GM12891 (cell line): Measurements from ENCODE around the gene SNCB.
A peak's percentile ranks its signal among the peaks of the same experiment; 100 is the strongest.

Source experiments
- DNase-seq: peaks from one replicate; pipeline ENCODE4 v3.0.0; 2011; ENCODE audit warnings: low spot score; ENCODE audit not compliant: insufficient read length
- FAIRE-seq: peaks from 2 replicates; lab custom pipeline; 2011; peaks lifted over from hg19 to GRCh38; lab: Jason Lieb, UNC
- PAX5 ChIP-seq: IDR thresholded peaks from 2 replicates; pipeline ENCODE4 v1.6.1; 2011; ENCODE audit warnings: low read length, moderate library complexity, mild to moderate bottlenecking; ENCODE audit not compliant: insufficient read depth, severe bottlenecking
- POLR2A ChIP-seq: IDR thresholded peaks from 2 replicates; pipeline ENCODE4 v1.6.1; 2011; ENCODE audit warnings: low read depth, low read length, control low read depth
- POLR2AphosphoS5 ChIP-seq: IDR thresholded peaks from 2 replicates; pipeline ENCODE4 v1.6.1; 2011; ENCODE audit warnings: low read depth, low read length, control low read depth
- POU2F2 ChIP-seq: IDR thresholded peaks from 2 replicates; pipeline ENCODE4 v1.6.1; 2011; ENCODE audit warnings: low read depth, mild to moderate bottlenecking, control low read depth, low read length, moderate library complexity
- SPI1 ChIP-seq: IDR thresholded peaks from 2 replicates; pipeline ENCODE4 v1.6.1; 2011; ENCODE audit warnings: low read depth, low read length, control low read depth
- TAF1 ChIP-seq: IDR thresholded peaks from 2 replicates; pipeline ENCODE4 v1.6.1; 2011; ENCODE audit warnings: low read depth, low read length, control low read depth

Gene SNCB

DNA sequence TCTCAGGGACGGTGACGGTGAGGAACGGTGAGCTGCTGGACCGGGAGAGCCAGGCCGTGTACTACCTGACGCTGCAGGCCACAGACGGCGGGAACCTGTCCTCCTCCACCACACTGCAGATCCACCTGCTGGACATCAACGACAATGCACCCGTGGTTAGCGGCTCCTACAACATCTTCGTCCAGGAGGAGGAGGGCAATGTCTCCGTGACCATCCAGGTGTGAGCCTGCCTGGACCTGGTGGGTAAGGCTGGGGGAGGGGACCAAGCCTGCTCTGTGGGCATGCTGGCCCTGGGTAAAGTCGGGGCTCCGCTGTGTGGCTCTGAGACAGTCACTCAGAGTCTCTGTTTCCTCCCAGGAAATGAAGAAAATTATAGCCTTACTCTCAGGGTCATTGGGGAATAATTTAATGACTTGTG, 51.9 kb downstream of the SNCB start:
- FAIRE-seq (no peak), DNase-seq (no peak)
- TF ChIP-seq SPI1 (no peak), POLR2AphosphoS5 (no peak)

DNA sequence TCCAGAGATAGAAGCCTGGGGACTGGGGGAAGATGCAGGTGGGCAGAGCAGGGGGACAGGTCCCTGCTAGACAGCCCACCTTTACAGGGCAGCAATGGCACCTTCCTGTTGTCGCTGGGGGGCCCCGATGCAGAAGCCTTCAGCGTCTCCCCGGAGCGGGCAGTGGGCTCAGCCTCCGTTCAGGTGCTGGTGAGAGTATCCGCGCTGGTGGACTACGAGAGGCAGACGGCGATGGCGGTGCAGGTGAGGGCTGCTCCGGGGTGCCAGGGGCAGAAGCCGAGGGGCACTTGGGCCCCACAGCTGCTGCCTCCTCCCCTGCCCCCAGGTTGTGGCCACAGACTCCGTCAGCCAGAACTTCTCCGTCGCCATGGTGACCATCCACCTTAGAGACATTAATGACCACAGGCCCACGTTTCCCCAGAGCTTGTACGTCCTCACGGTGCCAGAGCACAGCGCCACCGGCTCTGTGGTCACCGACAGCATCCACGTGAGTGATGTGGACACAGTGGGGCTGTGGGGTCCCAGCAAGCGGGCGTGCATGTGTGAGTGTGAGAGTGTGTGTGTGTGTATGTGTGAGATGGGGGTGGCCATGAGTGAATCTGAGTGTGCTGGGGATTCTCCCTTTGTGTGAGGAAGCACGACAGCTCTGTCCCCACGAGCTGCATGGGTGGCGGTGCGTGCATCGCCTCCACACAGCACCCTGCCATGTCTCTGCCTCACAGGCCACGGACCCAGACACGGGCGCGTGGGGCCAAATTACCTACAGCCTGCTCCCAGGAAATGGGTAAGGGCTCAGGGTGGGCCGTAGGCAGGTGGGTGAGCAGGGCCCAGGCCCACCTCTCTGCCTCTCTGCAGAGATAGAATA, 52.8 kb downstream of the SNCB start:
- TF ChIP-seq POLR2AphosphoS5, result no peak
- TF ChIP-seq POU2F2, result no peak
- TF ChIP-seq TAF1, result no peak
- TF ChIP-seq SPI1, result no peak
- no peak for FAIRE-seq
- DNase-seq, result no peak

DNA sequence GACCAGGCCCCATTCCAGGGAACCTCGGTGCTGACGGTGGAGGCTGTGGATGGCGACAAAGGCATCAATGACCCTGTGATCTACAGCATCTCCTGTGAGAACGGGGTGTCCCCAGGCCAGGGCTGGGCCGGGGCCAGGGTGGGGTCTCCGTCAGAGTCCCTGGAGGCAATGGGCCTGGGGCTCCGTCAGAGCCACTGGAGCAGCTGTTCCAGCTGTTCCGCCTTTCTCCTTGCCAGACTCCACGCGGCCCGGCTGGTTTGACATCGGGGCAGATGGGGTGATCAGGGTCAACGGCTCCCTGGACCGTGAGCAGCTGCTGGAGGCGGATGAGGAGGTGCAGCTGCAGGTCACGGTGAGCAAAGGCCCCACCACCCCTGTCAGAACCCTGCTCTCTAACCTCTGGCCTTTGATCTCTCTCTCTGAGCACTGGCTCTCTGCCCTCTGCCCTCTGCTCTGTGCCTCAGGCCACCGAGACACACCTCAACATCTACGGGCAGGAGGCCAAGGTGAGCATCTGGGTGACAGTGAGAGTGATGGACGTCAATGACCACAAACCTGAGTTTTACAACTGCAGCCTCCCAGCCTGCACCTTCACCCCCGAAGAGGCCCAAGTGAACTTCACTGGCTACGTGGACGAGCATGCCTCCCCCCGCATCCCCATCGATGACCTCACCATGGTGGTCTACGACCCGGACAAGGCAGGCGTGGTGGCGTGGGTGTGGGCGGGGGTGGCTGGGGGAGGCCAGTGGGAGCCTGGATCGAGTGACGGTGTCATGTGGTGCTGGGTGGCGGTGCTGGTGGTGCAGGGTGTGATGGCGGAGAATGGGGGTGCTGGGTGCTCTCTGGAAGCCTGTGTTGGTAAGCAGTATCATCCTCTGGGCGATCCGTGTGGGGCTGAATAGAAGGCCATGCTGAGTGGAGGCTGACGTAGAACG, 54.6 kb downstream of the SNCB start:
- DNase-seq, result no peak
- no peak for FAIRE-seq
- TF ChIP-seq POLR2A (no peak), POLR2AphosphoS5 (no peak), PAX5 (no peak), SPI1 (no peak), TAF1 (no peak), POU2F2 (no peak)

DNA sequence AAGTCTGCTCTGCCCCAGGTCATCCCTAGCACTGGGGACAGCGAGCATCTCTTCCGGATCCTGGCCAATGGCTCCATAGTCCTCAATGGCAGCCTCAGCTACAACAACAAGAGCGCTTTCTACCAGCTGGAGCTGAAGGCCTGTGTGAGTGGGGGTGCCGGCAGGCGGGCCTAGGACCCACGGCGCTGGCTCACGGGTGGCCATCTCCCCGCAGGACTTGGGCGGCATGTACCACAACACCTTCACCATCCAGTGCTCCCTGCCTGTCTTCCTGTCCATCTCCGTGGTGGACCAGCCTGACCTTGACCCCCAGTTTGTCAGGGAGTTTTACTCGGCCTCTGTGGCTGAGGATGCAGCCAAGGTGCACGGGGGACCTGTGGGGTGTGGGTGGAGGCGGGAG, 55.3 kb downstream of the SNCB start:
- FAIRE-seq, result no peak
- TF ChIP-seq SPI1, result no peak
- DNase-seq, result no peak

DNA sequence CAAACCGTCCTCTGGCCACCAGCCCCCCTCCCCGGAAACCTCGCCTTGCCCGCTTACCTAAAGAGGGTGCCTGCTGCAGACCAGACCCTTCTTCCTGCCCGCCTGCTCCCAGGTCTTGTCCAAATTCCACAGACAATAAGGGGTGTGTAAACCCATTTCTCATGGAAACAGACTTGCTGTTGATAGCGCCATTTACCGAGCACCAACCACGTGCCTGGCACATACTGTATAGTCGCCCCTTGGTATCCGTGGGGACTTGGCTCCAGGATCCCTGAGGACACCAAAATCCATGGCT, 56.1 kb downstream of the SNCB start:
- no peak for DNase-seq
- no peak for FAIRE-seq
- no peak for TF ChIP-seq POU2F2
- no peak for TF ChIP-seq POLR2AphosphoS5
- TF ChIP-seq TAF1, result no peak

DNA sequence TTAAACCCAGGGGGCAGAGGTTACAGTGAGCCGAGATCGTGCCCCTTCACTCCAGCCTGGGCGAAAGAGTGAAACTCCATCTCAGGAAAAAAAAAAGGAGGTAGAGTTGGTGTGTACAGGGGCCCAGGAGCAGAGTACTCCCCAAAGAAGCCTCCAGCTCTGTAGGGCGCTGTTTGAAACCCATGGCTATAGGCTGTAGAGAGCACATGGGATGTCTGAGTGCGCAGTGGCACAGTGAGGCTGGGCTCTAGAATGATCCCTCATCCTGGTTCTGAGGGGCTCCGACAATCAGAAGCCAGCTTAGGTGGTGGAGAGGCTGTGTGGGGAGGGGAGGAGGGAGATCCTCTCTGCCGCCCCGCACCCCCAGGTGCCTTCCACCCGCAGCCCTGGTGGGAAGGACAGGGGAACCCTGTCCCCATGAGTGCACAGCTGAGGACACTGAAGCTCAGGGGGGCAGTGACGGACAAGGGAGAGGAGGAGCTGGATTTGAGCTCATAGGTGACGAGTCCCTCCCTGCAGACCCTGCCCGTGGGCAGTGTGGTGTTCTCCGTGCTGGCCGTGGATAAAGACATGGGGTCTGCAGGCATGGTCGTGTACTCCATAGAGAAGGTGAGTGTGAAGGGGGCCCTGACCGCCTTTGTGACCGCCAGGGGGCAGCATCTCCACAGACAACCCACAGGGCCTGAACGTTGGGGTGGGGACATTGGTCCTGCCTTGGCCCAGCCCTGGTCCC, 56.6 kb downstream of the SNCB start:
- TF ChIP-seq SPI1, result no peak
- no peak for TF ChIP-seq PAX5
- no peak for TF ChIP-seq POLR2A
- peak; percentile 93 for FAIRE-seq
- DNase-seq, result peak; percentile 86
